Gastrocnemius medialis (tissue), 4 donors: ENCODE results near the gene PALLD. TPM values are rescaled to one million over a fixed set of nuclear protein-coding genes. Genes with fewer than 3 reads are reported as not detected.

Source experiments
- ATAC-seq, 2 donors: fragments of 150-250 bp; one replicate each; pipeline ENCODE4 v1.9.1; 2016
- DNase-seq, 2 donors: peaks; one replicate each; pipeline ENCODE4 v3.0.0-alpha.2; 2019
- H3K27ac ChIP-seq, 4 donors: fragments of 200-600 bp; sonication (generic); 1 replicate in 1 of 4; 2 replicates in 3 of 4; pipeline ENCODE4 v1.5.1; 2016 to 2018; ENCODE audit warnings: mild to moderate bottlenecking in 2 of 4, moderate library complexity in 1 of 4
- H3K27me3 ChIP-seq, 3 donors: fragments of 200-600 bp; sonication (generic) in 2 of 3; 1 replicate in 1 of 3; 2 replicates in 2 of 3; pipeline versions ENCODE4 v1.5.1 to v1.6.0; 2016 to 2019; ENCODE audit warnings: mild to moderate bottlenecking in 1 of 3, moderate library complexity in 1 of 3
- H3K36me3 ChIP-seq, 2 donors: fragments of 200-600 bp; sonication (generic) in 1 of 2; one replicate each; pipeline ENCODE4 v1.5.1; 2017 to 2018
- H3K4me1 ChIP-seq, 2 donors: fragments of 200-600 bp; sonication (generic) in 1 of 2; one replicate each; pipeline ENCODE4 v1.5.1; 2016 to 2017; ENCODE audit warnings: mild to moderate bottlenecking in 2 of 2
- H3K4me3 ChIP-seq, 4 donors: fragments of 200-600 bp; sonication (generic) in 3 of 4; 1 replicate in 1 of 4; 2 replicates in 3 of 4; pipeline ENCODE4 v1.5.1; 2016 to 2019; ENCODE audit warnings: mild to moderate bottlenecking in 2 of 4
- H3K9me3 ChIP-seq, 3 donors: fragments of 200-600 bp; sonication (generic) in 2 of 3; 1 replicate in 1 of 3; 2 replicates in 2 of 3; pipeline ENCODE4 v1.5.1; 2016 to 2019
- POLR2A ChIP-seq, 2 donors: fragments of 450-650 bp; IDR thresholded peaks; one replicate each; pipeline ENCODE4 v1.6.1; 2017; ENCODE audit warnings: antibody characterized with exemption in 2 of 2, mild to moderate bottlenecking in 2 of 2, moderate library complexity in 2 of 2
- in situ Hi-C, 4 donors: fragments of 200-750 bp; cut with MboI; loops; one replicate each; pipeline versions ENCODE4 v1.15.0 to v1.8.0; 2017; ENCODE audit warnings: low sequenced_read_pairs in 4 of 4
- intact Hi-C: fragments of 100-400 bp; cut with DNase I; formaldehyde crosslinking; loops from one replicate; pipeline ENCODE4 v1.15.1; 2023; ENCODE audit warnings: low total_unique reads
- total RNA-seq, 4 donors: library from RNA; depleted of rRNA; stranded (reverse); fragments of >200 nt; gene quantifications; one replicate each; pipeline versions ENCODE4 v1.1.0 to v1.2.3, GENCODE V29; 2016
- TF ChIP-seq, protein P1 (sequence below), 5 experiments: fragments of 450-650 bp in 3 of 5; fragments of 200-600 bp in 2 of 5; sonication (generic) in 2 of 5; IDR thresholded peaks in 4 of 5; conservative IDR thresholded peaks in 1 of 5; 1 replicate in 4 of 5; 2 replicates in 1 of 5; pipeline ENCODE4 v1.5.1; 2016 to 2019; ENCODE audit warnings: antibody characterized with exemption in 5 of 5, mild to moderate bottlenecking in 3 of 5, moderate library complexity in 3 of 5

PALLD gene
- total RNA-seq, 4 donors from 2014 or later: 165 to 439 (median 319) TPM

GRCh38 chr4:168674866-168675265 is 178.0 kb downstream of the PALLD start:
- Histone ChIP-seq H3K36me3 (no peaks in the 10 kb centered on the region), H3K4me1 (no peaks in the 10 kb centered on the region), H3K9me3 (no peaks in the 10 kb centered on the region), H3K27me3 (no peaks in the 10 kb centered on the region), H3K4me3 (no peak overlapping the region), H3K27ac (peak overlapping the region; percentile 54 to 84 (median 78))
- ATAC-seq (no peak), DNase-seq (no peak)
- intact Hi-C loops (loop anchor here (2.0 kb wide), 1 partner anchor 18 kb away; no protein-coding TSS in a partner anchor), in situ Hi-C loops (loop anchor here in 3 of 4 donors (25.0 kb wide), 2 partner anchors 488 to 812 kb away; no protein-coding TSS in a partner anchor)
- TF ChIP-seq, protein P1, sequence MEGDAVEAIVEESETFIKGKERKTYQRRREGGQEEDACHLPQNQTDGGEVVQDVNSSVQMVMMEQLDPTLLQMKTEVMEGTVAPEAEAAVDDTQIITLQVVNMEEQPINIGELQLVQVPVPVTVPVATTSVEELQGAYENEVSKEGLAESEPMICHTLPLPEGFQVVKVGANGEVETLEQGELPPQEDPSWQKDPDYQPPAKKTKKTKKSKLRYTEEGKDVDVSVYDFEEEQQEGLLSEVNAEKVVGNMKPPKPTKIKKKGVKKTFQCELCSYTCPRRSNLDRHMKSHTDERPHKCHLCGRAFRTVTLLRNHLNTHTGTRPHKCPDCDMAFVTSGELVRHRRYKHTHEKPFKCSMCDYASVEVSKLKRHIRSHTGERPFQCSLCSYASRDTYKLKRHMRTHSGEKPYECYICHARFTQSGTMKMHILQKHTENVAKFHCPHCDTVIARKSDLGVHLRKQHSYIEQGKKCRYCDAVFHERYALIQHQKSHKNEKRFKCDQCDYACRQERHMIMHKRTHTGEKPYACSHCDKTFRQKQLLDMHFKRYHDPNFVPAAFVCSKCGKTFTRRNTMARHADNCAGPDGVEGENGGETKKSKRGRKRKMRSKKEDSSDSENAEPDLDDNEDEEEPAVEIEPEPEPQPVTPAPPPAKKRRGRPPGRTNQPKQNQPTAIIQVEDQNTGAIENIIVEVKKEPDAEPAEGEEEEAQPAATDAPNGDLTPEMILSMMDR (IDR thresholded peaks at IDR 0.05 in 4 of 5, conservative IDR thresholded peaks at IDR 0.05 in 1 of 5): no peak
- no peak for TF ChIP-seq POLR2A (IDR thresholded peaks at IDR 0.05)

DNA sequence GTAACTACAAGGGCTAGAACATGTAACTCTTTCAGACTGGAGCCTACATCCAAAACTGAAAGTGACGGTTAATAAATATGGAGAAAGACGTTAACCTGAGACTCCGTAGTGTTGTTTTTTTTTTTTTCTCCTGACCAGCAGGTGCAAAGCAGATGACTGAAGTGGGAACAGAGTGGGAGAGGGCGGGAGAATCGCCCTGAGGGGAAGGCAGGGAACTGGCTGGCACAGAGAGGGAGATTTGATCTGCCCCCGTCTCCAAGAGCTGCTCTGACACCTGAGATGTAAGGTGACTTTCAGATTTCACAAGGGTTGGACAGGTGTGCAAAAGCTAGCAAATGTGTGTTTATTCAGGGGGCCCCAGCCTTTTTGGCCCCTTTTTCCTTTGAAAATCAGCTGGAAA is 180.2 kb downstream of the PALLD start:
- TF ChIP-seq, protein P1 (IDR thresholded peaks at IDR 0.05 in 4 of 5, conservative IDR thresholded peaks at IDR 0.05 in 1 of 5): no peak
- TF ChIP-seq POLR2A (IDR thresholded peaks at IDR 0.05): no peak
- ATAC-seq: peak; percentile 87 to 98
- DNase-seq: peak; percentile 63 to 91
- H3K4me3 ChIP-seq: peak overlapping the region; percentile 36 to 47 (median 42)
- in situ Hi-C loops (loop anchor here in 3 of 4 donors (25.0 kb wide), 2 partner anchors 490 to 810 kb away; no protein-coding TSS in a partner anchor), intact Hi-C loops (no loop called here)
- peak overlapping the region; percentile 74 to 84 (median 80) for H3K27ac ChIP-seq
- no peaks in the 10 kb centered on the region for H3K36me3 ChIP-seq
- no peaks in the 10 kb centered on the region for H3K9me3 ChIP-seq
- H3K4me1 ChIP-seq: no peaks in the 10 kb centered on the region
- no peaks in the 10 kb centered on the region for H3K27me3 ChIP-seq

DNA sequence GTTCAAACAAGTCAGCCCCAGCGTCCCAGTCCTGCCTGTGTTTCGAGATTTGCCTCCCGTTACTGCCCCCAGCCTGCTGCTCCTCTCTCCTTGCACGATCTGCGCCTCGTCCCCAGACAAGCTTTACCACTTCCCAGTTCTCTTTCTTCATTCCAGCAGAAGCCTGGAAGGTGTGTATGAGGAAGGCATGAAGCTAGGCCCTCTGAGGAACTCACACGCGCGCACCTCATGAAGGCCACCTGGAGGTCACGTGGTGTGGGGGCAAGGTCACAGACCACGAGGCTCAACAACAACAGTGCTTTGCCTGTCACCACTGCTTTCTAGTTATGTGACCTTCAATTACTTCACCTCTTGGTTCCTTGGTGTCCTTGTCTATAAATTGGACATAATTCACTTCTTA is 181.0 kb downstream of the PALLD start:
- in situ Hi-C loops: loop anchor here in 3 of 4 donors (25.0 kb wide), 2 partner anchors 491 to 809 kb away; no protein-coding TSS in a partner anchor
- no peaks in the 10 kb centered on the region for H3K9me3 ChIP-seq
- H3K4me3 ChIP-seq: no peak overlapping the region
- TF ChIP-seq, protein P1 (IDR thresholded peaks at IDR 0.05 in 4 of 5, conservative IDR thresholded peaks at IDR 0.05 in 1 of 5): no peak
- TF ChIP-seq POLR2A (IDR thresholded peaks at IDR 0.05): no peak
- no peak for ATAC-seq
- peak overlapping the region; percentile 74 to 84 (median 80) for H3K27ac ChIP-seq
- H3K4me1 ChIP-seq: no peaks in the 10 kb centered on the region
- H3K27me3 ChIP-seq: no peaks in the 10 kb centered on the region
- intact Hi-C loops: no loop called here
- DNase-seq: no peak
- no peaks in the 10 kb centered on the region for H3K36me3 ChIP-seq

- Histone ChIP-seq H3K4me1 (no peaks in the 10 kb centered on the region), H3K9me3 (no peaks in the 10 kb centered on the region), H3K27me3 (no peaks in the 10 kb centered on the region), H3K4me3 (no peak overlapping the region), H3K36me3 (no peaks in the 10 kb centered on the region), H3K27ac (peak overlapping the region in 1 of 4 donors; percentile 84)
- ATAC-seq: no peak
- intact Hi-C loops: no loop called here
- in situ Hi-C loops: loop anchor here in 3 of 4 donors (25.0 kb wide), 2 partner anchors 492 to 808 kb away; no protein-coding TSS in a partner anchor
- no peak for DNase-seq
- TF ChIP-seq, protein P1 (IDR thresholded peaks at IDR 0.05 in 4 of 5, conservative IDR thresholded peaks at IDR 0.05 in 1 of 5): no peak
- no peak for TF ChIP-seq POLR2A (IDR thresholded peaks at IDR 0.05)
These were observed 182.0 kb downstream of the PALLD start for GRCh38 chr4:168678751-168679366.
